Activated gamma-delta T cell treated with Interleukin-2 at 50 U/mL for 16 hours (primary cell): ENCODE data around the gene WDR37.

Experiments used
- DNase-seq: peaks from one replicate; pipeline ENCODE4 v3.0.0-alpha.2; 2020

WDR37 gene

GRCh38 chr10:1074748-1075308, 18.6 kb downstream of the WDR37 start:
- no peak for DNase-seq

- no peak for DNase-seq
Measured at GRCh38 chr10:1078668-1079067, 22.5 kb downstream of the WDR37 start.

GRCh38 chr10:1083581-1083980, 27.4 kb downstream of the WDR37 start:
- DNase-seq = no peak

- no peak for DNase-seq
Measured at GRCh38 chr10:1084011-1084950, 28.1 kb downstream of the WDR37 start.

GRCh38 chr10:1085258-1085657, 29.1 kb downstream of the WDR37 start:
- DNase-seq = no peak

- no peak for DNase-seq
Measured at GRCh38 chr10:1086787-1087186, 30.6 kb downstream of the WDR37 start.

- DNase-seq = no peak
Measured at GRCh38 chr10:1089017-1089689, 33.0 kb downstream of the WDR37 start.

- DNase-seq = no peak
Measured at GRCh38 chr10:1090696-1091095, 34.5 kb downstream of the WDR37 start.

- DNase-seq = no peak
Measured at GRCh38 chr10:1093696-1094095, 37.5 kb downstream of the WDR37 start.

GRCh38 chr10:1094112-1095057, 38.2 kb downstream of the WDR37 start:
- no peak for DNase-seq

- no peak for DNase-seq
Measured at GRCh38 chr10:1095498-1095897, 39.3 kb downstream of the WDR37 start.

- no peak for DNase-seq
Measured at GRCh38 chr10:1096287-1096889, 40.2 kb downstream of the WDR37 start.

- DNase-seq = no peak
Measured at GRCh38 chr10:1097436-1097835, 41.3 kb downstream of the WDR37 start.

- DNase-seq = no peak
Measured at GRCh38 chr10:1100143-1100542, 44.0 kb downstream of the WDR37 start.

- DNase-seq = no peak
Measured at GRCh38 chr10:1100691-1101368, 44.6 kb downstream of the WDR37 start.

- no peak for DNase-seq
Measured at GRCh38 chr10:1101946-1102345, 45.8 kb downstream of the WDR37 start.

- DNase-seq = no peak
Measured at GRCh38 chr10:1102416-1102815, 46.2 kb downstream of the WDR37 start.

- no peak for DNase-seq
Measured at GRCh38 chr10:1102831-1103230, 46.6 kb downstream of the WDR37 start.

- no peak for DNase-seq
Measured at GRCh38 chr10:1103551-1103950, 47.4 kb downstream of the WDR37 start.

GRCh38 chr10:1104971-1105370, 48.8 kb downstream of the WDR37 start:
- no peak for DNase-seq

GRCh38 chr10:1107004-1107403, 50.8 kb downstream of the WDR37 start:
- DNase-seq = no peak

GRCh38 chr10:1107679-1108078, 51.5 kb downstream of the WDR37 start:
- DNase-seq = no peak
